ENCODE data around the gene UBQLN2. TPM values are rescaled to one million over a fixed set of nuclear protein-coding genes. Genes with fewer than 3 reads are reported as not detected.

Gene UBQLN2
- total RNA-seq, 1 experiment from 2014 or later = 5.0 TPM

Other genes with a start within 250 kb of the UBQLN2 start
- gene NBDY, start 165.6 kb downstream of the UBQLN2 start, total RNA-seq (2014; rRNA removed; shearing (Covaris generic)) = 4.0 and 4.3 TPM in 2 replicates

Data from Daoy (cell line).